Fibroblast of peridontal ligament (primary cell): ENCODE results near the gene SLC6A7.
A peak's percentile ranks its signal among the peaks of the same experiment; 100 is the strongest.

Experiments
- DNase-seq: peaks from one replicate; pipeline ENCODE4 v3.0.0-alpha.2; 2010; ENCODE audit errors: extremely low read depth

Gene SLC6A7

GRCh38 chr5:150190987-150191386, 1.1 kb downstream of the SLC6A7 start:
- no peak for DNase-seq

GRCh38 chr5:150192462-150192861, 2.6 kb downstream of the SLC6A7 start:
- DNase-seq, result no peak

- no peak for DNase-seq
These were observed 6.0 kb downstream of the SLC6A7 start for GRCh38 chr5:150195736-150196485.

GRCh38 chr5:150196514-150196913, 6.7 kb downstream of the SLC6A7 start:
- no peak for DNase-seq

DNA sequence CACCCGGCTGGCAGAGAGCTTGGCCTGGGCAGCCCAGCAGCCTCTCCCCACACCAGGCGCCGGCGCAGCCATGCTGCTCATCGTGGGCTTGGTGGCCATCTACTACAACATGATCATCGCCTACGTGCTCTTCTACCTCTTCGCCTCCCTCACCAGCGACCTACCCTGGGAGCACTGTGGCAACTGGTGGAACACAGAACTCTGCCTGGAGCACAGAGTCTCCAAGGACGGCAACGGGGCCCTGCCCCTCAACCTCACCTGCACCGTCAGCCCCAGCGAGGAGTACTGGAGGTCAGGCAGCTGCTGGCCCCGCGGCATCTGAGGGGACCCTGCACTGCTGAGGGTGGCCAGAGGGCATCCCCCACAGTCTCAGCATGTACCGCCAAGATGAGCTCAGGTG, 7.1 kb downstream of the SLC6A7 start:
- DNase-seq, result no peak

DNA sequence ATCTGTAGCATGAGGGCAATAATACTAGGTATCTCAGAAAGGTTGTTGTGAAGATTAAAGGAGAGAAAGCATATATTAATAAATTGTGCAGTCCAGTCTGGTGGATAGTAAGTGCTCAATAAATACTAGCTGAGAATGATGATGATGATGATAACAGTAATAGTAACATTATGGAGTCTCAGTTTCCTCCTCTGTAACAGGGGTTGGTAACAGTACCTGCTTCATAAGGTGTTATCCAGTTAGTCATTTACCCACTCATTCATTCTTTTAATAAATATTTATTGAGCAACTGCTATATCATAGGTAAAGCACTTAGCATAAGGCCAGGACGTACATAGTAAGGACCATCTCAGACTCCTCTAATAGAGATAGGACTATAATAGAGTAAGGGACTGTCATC, 7.6 kb downstream of the SLC6A7 start:
- DNase-seq, result no peak

- DNase-seq, result no peak
These were observed 12.6 kb downstream of the SLC6A7 start for GRCh38 chr5:150202501-150202900.

DNA sequence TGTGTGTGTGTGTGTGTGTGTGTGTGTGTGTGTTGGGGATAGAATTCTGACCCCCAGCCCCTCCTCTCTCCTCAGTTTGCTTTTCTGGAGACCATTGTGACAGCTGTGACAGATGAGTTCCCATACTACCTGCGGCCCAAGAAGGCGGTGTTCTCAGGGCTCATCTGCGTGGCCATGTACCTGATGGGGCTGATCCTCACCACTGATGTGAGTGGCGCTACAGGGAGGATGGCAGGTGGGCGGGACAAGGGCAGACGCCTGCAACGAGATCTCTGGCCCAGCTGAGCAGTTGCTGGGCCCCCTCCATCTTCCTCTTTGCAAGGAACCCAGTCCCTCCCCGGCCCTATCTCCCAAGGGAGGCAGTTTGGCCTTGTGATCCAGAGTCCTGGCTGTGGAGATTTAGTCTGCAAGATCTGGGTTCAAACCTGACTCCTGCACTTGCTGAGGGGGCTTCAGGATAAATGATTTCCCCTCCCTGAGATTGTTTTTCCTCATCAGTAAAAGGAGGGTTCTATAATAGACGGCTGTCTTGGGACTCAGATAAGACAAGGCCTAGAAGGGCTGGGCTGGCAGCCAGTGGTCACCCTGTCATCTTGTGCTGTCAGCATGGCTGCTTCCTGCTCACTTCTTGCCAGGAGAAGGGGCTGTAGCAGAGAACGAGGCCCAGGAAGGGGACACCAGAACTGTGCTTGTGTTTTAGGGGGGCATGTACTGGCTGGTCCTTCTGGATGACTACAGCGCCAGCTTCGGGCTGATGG, 14.1 kb downstream of the SLC6A7 start:
- DNase-seq, result no peak

DNA sequence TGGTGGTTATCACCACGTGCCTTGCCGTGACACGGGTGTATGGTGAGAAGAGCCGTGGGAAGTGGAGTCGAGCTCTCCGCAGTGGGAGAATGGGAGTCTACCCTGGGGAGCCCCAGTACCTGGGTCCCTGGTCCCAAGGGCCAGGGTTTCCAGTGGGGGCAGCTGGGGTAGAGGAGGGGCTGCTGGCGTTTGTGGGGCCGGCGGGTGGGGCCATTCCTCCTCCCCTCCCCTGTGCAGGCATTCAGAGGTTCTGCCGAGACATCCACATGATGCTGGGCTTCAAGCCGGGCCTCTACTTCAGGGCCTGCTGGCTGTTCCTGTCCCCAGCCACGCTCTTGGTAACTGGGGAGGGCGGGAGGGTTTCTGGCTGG, 14.7 kb downstream of the SLC6A7 start:
- DNase-seq, result no peak

- DNase-seq, result no peak
These were observed 16.4 kb downstream of the SLC6A7 start for GRCh38 chr5:150206098-150206778.

DNA sequence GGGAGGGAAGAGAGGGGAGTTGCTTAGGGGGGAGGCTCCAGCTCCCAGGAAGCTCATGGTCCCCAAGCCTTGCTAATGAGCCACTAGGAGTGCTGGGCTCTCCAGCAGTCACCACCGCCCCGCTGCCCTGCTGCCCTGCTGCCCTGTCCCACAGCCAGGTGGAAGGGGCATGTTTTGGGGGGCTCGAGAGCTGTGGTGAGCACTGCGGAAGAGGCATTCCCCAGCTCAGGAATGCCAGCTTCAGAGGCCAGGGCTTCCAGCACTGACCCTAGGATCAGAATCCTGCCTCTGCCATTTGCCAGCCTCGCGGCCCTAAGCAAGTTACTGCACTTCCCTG, 16.9 kb downstream of the SLC6A7 start:
- DNase-seq, result no peak

- DNase-seq, result peak; percentile 75
These were observed 18.6 kb downstream of the SLC6A7 start for GRCh38 chr5:150208187-150209098.

DNA sequence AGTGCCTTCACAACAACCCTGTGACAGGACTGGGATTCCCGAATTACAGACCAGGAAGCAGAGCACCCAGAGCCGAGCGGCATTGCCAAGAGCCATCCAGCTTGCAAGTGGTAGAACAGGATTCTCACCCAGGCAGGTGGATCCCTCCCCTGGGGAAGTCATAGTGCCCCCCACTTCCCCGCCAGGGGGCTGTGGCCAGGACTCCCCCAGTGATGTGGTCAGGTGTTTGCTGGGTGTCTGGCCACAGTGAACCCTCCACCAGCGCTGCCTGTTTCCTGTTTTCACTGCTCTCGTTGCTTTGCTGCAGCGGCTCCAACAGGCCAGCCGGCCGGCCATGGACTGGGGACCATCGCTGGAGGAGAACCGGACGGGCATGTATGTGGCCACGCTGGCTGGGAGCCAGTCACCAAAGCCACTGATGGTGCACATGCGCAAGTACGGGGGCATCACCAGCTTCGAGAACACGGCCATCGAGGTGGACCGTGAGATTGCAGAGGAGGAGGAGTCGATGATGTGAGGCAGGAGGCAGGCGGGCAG, 19.3 kb downstream of the SLC6A7 start:
- DNase-seq, result peak; percentile 88

DNA sequence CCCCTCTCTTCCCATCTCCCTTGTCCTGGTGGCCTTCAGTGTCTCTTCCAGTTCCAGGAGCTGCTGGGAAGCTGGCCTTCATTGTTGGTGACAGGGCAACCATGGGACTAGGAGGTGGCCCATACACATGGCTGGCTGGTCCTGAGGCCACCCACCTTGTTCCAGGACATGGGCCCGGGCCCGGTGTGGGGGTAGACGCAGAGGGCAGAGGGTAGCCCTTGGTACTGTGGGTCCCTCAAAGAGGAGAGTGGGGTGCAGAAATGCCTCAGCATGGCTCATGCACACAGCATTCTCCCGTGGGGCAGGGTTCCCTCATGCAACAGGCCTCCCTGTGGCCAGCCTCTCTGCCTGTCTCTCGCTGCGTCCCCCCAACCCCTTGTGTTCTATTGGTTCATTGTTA, 20.8 kb downstream of the SLC6A7 start:
- no peak for DNase-seq

- no peak for DNase-seq
These were observed 21.5 kb downstream of the SLC6A7 start for GRCh38 chr5:150211156-150212030.

GRCh38 chr5:150213530-150213929, 23.7 kb downstream of the SLC6A7 start:
- DNase-seq, result peak; percentile 69

DNA sequence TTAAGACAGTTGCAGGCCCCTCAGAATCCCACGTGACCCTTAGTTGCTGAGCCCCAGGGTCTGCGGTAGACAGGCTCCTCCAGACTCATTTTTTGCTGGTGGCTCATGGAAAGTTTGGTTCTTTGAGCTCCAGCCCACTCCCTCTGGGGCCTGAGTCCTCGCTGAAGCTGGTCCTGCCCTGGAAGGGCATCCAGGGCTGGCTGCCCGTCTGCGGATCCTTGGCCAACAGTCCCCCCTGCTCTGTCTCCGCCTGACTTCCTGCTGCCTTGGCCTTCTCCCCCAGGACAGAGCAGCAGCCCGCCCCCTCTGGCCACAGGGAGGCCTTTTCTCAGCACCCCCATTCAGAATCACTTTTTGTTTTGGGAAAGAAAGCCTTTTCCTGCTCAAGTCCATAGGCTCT, 24.4 kb downstream of the SLC6A7 start:
- peak; percentile 82 for DNase-seq

GRCh38 chr5:150215979-150216944, 26.4 kb downstream of the SLC6A7 start:
- no peak for DNase-seq

- no peak for DNase-seq
These were observed 27.2 kb downstream of the SLC6A7 start for GRCh38 chr5:150217038-150217437.
